Measurements from ENCODE around the gene AGPAT2. TPM values are rescaled to one million over a fixed set of nuclear protein-coding genes. Genes with fewer than 3 reads are reported as not detected.

Gene AGPAT2
- total RNA-seq, 1 experiment from 2014 or later, result 51.3 TPM

DNA sequence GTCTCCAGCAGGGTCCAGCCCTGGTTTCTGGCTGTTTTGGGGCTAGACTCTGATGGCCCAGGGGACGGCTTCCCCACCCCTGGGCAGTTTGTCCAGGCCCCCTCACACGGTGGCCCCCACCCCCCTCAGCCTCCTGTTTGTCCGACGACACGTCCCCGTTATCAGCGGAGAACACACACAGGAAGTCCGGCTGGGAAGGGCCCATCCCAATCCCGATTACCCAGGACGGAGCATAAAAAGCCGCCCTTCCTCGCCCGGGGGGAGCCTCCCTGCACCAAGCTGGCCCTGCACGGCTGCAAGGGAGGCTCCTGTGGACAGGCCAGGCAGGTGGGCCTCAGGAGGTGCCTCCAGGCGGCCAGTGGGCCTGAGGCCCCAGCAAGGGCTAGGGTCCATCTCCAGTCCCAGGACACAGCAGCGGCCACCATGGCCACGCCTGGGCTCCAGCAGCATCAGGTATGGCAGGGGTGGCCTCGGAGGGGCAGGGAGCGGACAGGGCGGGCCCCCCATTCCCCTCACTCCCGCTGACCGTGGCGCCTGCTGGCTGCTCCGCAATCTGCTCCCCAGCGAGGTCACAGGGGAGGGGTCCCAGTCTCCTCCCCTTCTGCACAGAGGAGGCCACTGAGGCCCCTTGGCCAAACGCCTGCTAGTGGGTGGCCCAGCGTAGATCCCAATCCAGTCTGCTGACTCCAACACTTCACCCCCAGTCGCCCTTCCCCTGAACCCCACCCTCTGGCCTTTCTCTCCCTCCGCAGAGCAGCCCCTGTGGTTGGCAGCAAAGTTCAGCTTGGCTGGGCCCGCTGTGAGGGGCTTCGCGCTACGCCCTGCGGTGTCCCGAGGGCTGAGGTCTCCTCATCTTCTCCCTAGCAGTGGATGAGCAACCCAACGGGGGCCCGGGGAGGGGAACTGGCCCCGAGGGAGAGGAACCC is 24.3 kb downstream of the AGPAT2 start, which contains the start of gene EGFL7:
Gene EGFL7 (plus strand): TSS at position 261 of the 926 bp plus-strand sequence. CDS start 5,367 bp downstream, outside the sequence.
- no peak for DNase-seq (ENCODE audit: low read depth)

DNA sequence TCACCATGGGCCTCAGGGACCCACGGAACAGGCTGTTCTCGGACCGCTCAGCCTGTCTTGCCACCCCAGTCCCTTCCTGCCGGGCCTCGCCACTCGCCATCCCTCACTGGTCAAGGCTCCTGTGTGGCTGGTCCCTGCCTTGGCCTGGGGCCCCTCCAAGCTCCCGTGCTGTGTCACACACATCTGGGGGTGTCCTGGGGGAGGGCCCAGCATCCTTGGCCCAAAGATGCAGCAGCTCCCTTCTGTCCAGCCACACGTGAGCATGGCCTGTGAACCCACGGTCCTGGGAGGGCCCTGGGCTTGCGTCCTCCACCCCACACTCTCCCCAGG is 25.0 kb downstream of the AGPAT2 start:
- no peak for DNase-seq (ENCODE audit: low read depth)

DNA sequence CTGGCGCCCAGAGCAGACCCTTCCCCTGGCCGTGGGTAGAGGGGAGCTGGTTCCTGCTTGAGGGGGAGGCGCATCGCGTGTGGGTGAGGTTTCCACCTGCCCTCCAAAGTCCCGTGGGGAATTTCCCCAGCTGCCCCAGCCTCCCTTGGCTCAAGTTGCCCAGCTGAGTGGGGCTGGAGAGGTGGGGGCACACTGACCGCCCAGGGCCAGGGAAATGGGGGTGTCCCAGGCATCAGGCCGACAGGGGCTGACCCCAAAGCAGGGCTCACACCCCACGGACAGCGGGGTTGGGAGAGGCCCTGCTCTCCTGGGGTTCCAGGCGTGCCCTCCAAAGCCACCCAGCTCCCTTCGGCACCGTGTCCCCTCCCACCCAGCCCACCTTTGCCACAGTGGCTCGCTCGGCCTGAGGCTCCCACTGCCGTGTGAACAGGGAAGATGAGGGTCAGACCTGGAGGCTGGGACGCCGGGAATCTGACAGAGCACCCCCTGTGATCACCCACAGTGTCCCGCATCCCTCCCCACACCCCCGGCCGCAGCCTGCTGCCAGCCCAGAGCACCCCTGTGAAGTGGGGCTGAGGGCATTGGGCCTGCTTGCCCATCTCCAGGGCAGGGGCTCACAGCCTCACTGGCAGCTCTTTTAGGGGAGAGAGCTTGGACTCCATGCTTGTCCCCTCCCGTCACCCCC is 25.5 kb downstream of the AGPAT2 start:
- DNase-seq (ENCODE audit: low read depth), result no peak

DNA sequence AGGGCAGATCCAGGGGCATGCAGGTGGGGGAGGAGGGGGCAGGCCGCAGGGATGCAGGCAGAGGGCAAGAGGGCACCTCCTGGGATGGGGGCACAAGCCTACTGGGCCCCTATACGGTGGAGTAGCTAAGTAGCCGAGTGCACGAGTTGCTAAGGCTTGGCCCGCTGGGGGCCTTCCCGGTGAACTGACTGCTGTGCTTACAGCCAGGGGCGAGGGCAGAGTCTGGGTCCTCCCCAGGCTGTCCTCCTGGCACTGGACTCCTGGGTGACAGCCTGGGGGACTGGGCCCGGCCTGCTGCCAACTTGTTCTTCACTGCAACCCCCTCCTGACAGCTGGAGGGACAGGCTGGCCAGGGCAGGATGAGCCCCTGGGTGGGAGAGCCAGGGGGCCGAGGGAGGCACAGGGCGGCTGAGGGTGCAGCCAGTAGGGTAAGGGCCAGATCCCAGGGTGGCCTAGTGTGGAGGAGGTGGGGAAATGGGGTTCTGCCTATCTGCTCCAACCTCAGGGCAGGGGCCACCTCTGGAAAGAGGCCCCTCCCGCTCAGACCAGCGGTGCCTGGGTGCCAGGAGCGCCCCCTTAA is 26.2 kb downstream of the AGPAT2 start:
- no peak for DNase-seq (ENCODE audit: low read depth)

DNA sequence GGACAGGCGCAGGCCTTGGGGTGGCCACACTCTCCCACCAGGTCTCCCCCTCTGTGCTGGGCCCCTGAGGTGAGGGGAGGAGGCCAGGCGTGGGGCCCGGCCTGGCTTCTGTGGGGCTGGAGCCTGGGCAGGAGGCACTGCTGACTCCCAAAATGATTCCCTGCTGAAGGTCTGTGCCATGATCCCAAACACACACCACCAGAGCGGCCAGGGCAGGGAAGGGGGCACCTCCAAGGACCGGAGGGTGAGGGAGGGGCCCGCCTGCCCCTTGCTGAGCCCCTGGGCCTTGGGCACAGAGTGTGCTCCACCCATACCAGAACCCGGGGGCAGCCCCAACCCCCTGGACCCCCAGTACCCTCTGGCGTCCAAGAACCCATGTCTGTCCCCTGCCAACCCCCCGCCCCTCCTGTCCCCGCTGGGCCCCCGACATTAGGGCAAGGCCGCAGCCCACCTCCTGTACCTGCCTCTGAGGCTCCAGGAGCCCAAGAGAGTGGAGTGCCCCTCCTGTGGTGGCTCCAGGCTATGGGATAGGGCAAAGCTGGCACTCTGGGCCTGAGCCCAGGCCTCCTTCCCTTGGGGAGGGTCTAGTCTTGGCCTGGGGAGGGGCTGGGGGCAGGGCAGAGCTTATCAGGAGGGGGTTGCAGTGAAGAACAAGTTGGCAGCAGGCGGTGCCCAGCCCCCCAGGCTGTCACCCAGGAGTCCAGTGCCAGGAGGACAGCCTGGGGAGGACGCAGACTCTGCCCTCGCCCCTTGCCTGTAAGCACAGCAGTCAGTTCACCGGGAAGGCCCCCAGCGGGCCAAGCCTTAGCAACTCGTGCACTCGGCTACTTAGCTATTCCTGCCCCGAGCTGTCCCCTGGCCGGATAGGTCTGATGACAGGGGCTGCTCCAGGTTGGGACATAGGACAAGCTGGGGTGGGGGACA is 27.1 kb downstream of the AGPAT2 start:
- no peak for DNase-seq (ENCODE audit: low read depth)

DNA sequence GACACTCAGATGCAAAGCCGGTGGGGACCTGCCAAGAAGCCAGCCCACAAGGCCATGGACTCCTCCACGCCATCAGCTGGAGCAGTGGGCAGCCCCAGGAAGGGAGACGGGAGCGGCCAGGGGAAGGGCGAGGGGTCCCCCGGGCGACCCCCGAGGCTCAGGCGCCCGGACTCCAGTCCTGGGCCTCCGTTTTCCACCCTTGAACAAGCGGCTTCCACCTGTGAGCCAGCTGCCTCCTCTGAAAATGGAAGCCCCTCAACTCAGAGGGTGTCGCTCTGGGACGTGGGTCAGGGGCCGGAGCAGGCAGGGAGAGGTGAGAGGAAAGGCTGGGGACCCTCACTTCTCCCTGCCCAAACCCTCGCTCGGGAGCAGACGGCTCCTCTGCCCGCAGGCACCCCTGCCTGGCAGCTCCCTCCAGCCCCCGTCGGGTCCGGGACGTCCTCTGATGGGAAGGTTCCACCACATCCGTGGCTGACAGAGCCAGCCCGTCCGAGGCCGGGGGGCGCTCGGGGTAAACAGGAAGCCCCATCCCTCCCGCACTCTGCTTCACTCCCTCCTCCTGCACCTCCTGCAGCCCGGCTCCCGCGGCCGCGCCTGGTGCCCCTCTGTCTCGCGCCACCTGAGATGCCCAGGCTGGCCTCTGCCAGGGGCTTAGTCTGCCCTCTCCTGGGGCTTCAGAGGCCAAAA is 28.3 kb downstream of the AGPAT2 start:
- DNase-seq (ENCODE audit: low read depth), result no peak

- no peak for DNase-seq (ENCODE audit: low read depth)
Observed at GRCh38 chr9:136657974-136658848, 29.0 kb downstream of the AGPAT2 start.

- DNase-seq (ENCODE audit: low read depth), result no peak
Observed at GRCh38 chr9:136656795-136657611, 30.3 kb downstream of the AGPAT2 start.

DNA sequence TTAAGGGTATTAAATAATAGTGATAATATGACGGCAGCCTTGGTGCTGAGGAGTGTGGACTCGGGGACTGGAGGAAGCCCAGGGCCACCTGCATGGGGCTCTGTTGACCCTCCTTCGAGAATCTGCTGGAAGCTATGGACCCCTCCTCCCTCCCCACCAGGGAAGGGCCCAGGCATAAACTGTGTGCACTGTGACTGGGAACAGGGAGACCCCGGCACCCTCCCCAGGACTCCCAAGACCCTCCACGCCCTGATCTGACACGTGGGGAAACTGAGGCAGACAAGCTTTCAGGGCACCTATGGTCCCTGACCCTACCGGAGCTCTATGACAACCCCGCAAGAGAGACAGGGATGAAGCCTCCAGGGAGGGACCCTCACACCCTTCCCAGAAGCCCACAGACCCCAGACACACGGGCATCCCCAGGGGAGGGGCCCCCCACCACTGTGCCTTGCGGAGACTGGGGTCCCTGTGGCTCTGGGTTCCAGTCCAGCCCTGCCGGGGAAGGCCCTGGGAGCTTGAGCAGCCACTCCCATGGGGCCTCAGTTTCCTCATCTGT is 31.0 kb downstream of the AGPAT2 start:
- no peak for DNase-seq (ENCODE audit: low read depth)

GRCh38 chr9:136655536-136656182 is 31.6 kb downstream of the AGPAT2 start:
- DNase-seq (ENCODE audit: low read depth), result no peak

GRCh38 chr9:136654820-136655535 is 32.3 kb downstream of the AGPAT2 start:
- DNase-seq (ENCODE audit: low read depth), result no peak

- no peak for DNase-seq (ENCODE audit: low read depth)
Observed at GRCh38 chr9:136653323-136654079, 33.8 kb downstream of the AGPAT2 start.

DNA sequence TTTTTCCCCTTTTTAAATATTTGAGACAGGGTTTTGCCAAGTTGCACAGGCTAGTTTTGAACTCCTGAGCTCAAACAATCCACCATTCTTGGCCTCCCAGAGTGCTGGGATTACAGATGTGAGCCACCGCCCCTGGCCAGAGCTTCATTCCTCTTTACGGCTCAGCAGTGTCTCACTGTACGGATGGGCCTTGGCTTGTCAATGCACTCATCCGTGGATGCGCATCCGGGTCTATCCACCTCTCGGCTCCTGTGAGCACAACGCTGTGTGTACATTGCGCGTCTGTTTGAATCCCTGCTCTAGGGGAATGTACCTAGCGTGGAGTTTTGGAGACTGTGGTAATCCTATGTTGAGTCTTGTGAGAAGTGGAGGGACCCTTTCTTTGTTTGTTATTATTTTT is 35.4 kb downstream of the AGPAT2 start:
- no peak for DNase-seq (ENCODE audit: low read depth)

- DNase-seq (ENCODE audit: low read depth), result no peak
Observed at GRCh38 chr9:136650648-136651047, 36.6 kb downstream of the AGPAT2 start.

DNA sequence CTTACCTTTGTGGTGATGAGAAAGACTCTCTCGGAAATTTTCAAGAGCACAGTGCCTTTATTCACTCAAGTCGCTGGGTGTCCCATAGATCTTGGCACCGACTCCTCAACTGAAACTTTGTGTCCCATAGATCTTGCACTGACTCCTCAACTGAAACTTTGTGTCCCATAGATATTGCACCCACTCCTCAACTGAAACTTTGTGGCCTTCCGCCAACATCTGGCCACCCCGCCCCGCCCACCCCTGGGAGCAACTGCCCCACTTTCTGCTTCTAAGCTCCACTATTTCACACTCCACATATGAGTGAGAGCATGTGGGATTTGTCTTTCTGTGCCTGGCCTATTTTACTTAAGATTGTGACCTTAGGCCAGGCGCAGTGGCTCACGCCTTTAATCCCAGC is 37.2 kb downstream of the AGPAT2 start:
- DNase-seq (ENCODE audit: low read depth), result no peak

- DNase-seq (ENCODE audit: low read depth), result no peak
Observed at GRCh38 chr9:136648751-136649150, 38.5 kb downstream of the AGPAT2 start.
